SK-MEL-5 (cell line): ENCODE data around the gene GPR148. TPM values are rescaled to one million over a fixed set of nuclear protein-coding genes. Genes with fewer than 3 reads are reported as not detected.

Experiments used
- DNase-seq: peaks from one replicate; pipeline ENCODE4 v3.0.0-alpha.2; 2016; ENCODE audit warnings: low read depth, low spot score
- in situ Hi-C: cut with HindIII; loops from 2 replicates; pipeline ENCODE4 v1.10.0; 2016; ENCODE audit warnings: low sequenced_read_pairs, high pct_unique_total_duplicates, low pct_unique_long_range_greater_than_20kb
- total RNA-seq: library from RNA; depleted of rRNA; stranded (reverse); fragments of >200 nt; shearing (Covaris generic); gene quantifications from 2 replicates; pipeline ENCODE4 v1.2.3, GENCODE V29; 2014

The GPR148 gene
- total RNA-seq, 1 experiment from 2014 or later: not detected

GRCh38 chr2:130740671-130741070, 11.8 kb downstream of the GPR148 start:
- in situ Hi-C loops: no loop called here
- no peak for DNase-seq

GRCh38 chr2:130743278-130743677, 14.4 kb downstream of the GPR148 start:
- DNase-seq: no peak
- in situ Hi-C loops: no loop called here

DNA sequence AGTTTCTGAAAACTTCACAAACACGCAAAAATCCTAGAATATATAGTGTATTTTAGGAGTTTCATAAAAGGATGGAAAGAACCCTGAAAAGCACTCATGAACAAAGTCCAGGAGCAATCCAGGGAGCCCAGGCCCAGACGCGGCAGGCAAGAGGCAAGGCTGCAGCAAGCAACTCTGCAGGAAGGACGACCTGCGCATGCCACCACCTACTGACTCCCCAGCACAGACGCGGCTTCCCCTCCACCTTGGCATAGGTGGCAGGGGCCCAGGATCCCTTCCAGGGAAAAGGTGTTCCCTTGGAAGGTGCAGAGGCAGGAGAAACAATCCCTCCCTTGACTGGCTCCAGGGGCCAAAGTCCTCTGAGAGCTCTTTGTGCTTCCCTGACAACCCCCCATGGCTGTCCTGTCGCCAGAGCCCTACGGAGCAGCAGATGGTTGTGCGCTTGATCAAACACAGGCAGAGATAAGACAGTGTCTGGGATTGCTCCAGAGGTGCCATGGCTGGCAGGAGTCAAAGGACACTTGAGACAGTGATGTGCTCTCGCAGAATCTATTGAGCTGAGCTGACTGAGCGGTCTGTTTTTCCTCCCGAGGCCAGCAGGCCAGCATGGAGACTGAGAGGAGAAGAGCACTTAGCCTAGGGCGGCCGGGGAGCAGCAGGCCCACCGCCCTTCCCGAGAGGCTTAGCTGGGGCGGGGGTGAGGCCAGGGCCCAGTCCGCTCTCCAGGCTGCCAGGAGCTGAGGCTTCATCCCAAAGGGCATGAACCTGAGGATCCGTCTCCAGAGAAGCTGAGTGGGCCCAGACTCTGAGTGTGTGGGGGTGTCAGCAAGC, 15.6 kb downstream of the GPR148 start:
- DNase-seq: no peak
- in situ Hi-C loops: no loop called here

- DNase-seq: no peak
- in situ Hi-C loops: no loop called here
These were observed 20.2 kb downstream of the GPR148 start for GRCh38 chr2:130749078-130749477.

- no peak for DNase-seq
- in situ Hi-C loops: no loop called here
These were observed 20.8 kb downstream of the GPR148 start for GRCh38 chr2:130749641-130750040.

- DNase-seq: no peak
- in situ Hi-C loops: no loop called here
These were observed 25.9 kb downstream of the GPR148 start for GRCh38 chr2:130754811-130755210.

GRCh38 chr2:130755256-130756052, 26.6 kb downstream of the GPR148 start, which contains the start of gene AMER3:
TSS of gene AMER3 (plus strand) at chr2:130755540. CDS start at chr2:130762073, 6,533 bp downstream.
- in situ Hi-C loops: no loop called here

DNA sequence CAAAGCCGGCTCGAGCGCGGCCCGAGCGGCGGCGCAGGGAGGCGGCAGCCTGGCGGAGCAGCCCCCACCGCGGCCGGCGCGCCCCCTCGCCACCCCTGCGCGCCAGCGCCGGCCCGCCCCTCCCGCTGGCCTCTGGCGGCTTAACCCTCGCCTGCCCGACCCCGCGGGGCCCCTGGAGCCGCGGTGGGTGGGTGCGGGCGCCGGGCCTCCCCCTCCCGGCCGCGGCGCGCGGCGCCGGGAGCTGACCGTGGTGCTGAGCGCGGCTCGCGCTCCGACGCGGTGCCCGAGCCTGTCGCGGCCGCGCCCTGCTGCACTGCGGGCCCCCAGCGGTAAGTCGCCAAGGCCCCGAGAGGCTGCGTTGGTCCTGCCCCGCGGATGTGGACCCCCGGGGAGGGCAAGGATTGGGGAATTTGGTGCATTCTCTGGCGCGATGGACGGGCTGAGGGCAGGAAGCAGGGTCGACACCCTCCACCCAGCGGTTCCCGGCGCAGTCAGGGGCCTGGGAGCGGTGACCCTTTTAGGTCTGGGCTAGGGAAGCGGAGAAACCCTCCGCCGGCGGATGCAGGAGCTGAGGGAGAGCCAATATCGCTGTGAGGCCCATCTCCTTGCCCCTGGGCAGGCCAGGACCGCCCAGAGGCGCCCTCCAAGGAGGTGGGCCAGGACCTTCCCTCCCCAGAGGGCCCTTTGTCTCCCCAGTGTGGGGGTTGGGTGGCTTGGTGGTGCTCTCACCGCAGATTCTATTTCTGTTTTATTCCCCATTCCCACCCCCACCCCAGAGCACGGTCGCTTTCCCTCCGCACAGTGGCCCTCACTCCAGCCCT, 27.4 kb downstream of the GPR148 start:
- DNase-seq: no peak
- in situ Hi-C loops: no loop called here

More at GRCh38 chr2:130755256-130756052, 26.6 kb downstream of the GPR148 start, which contains the start of gene AMER3:
- DNase-seq: no peak

- no peak for DNase-seq
- in situ Hi-C loops: no loop called here
These were observed 28.2 kb downstream of the GPR148 start for GRCh38 chr2:130756874-130757668.

DNA sequence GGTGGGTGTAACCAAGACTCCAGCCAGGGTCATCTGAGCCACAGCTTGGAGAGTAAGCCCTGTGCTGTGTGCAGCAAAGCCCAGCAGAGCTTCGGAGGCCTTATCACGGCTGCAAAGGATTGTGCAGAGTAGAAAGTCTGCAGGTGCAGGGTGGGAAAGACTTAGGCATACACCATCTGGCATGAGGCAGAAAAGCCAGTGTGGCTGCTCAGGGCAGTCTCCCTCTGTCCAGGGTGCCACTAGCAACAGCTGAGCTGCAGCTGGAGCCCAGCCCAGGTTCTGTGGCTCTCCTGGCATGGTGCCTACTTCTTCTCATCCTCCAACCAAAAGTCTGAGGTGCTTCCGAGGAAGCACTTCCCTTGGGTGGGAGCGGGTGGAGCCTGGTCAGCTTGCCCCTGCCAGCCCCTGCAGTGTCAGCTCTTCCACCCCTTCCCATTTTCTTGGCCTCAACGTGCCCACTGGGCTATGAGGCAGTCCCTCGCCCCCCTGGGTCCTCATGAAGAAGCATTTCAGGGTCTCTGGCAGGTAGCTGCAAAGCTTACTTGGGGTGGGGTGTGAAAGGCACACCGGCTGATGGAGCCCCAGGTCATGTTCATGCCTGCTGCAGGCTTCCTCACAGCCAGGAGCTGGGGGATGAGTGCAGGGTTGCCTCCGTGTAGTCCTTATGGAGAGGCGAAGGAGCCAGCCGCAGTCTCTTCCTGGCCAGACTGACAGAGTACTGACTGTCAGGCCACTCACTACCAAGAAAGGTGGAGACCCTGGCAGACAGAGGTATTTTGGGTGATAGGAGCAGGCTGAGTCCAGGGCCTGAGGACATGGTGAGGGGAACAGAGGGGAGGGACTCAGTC, 31.3 kb downstream of the GPR148 start:
- in situ Hi-C loops: no loop called here
- DNase-seq: peak; percentile 5

- DNase-seq: no peak
- in situ Hi-C loops: no loop called here
These were observed 32.2 kb downstream of the GPR148 start for GRCh38 chr2:130760754-130761751.

DNA sequence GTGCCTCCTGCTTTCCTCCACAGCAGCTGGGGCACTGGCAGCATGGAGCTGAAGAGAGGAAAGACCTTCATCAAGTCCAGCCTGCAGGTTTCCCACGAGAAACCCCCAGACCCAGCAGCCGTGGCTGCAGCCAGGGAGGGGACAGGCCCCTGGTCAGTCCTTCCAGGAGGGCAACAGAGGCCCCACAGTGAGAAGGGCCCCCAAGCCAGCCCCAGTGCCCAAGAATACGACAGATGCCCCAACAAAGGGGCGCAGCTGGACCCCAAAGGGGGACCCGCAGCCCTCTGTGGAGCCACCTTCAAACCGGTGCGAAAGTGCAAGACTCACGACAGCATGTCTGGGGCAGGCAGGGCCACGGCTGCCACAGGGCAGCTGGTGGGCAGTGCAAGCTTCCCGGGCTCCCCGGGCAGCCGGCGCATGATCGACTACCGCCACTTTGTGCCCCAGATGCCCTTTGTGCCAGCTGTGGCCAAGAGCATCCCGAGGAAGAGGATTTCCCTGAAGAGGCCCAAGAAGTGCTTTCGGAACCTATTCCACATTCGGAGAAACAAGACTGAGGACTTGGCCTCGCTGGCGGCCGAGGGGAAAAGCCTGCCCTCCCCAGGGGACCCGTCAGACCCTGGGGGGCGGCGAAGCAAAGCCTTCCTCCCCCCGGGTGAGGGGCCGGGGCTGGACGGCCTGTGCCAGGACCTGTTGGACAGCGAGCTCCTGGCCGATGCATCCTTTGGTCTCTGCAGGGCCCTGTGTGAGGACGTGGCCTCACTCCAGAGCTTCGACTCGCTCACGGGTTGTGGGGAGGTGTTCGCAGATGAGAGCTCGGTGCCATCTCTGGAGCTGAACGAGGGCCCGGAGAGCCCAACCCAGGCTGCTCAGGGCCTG, 33.4 kb downstream of the GPR148 start:
- in situ Hi-C loops: no loop called here
- DNase-seq: no peak

GRCh38 chr2:130762910-130763385, 34.1 kb downstream of the GPR148 start:
- no peak for DNase-seq
- in situ Hi-C loops: no loop called here

- DNase-seq: no peak
These were observed 34.5 kb downstream of the GPR148 start for GRCh38 chr2:130763405-130763804.

More at GRCh38 chr2:130763405-130763804, 34.5 kb downstream of the GPR148 start:
- in situ Hi-C loops: no loop called here
